OCI-LY3 (cell line): ENCODE data around the gene FBXW9.

Source experiments
- EZH2phosphoT487 ChIP-seq: fragments of 200-600 bp; shearing (Covaris generic); IDR thresholded peaks from 2 replicates; pipeline ENCODE4 v1.6.1; 2018; ENCODE audit warnings: antibody characterized with exemption, mixed run types, low read depth
- TF ChIP-seq, protein P1 (sequence below): fragments of 200-600, 300-600 bp; sonication (generic); IDR thresholded peaks from 2 replicates; pipeline ENCODE4 v1.5.1; 2014; ENCODE audit warnings: antibody characterized with exemption, low read length, low read depth

DNA sequence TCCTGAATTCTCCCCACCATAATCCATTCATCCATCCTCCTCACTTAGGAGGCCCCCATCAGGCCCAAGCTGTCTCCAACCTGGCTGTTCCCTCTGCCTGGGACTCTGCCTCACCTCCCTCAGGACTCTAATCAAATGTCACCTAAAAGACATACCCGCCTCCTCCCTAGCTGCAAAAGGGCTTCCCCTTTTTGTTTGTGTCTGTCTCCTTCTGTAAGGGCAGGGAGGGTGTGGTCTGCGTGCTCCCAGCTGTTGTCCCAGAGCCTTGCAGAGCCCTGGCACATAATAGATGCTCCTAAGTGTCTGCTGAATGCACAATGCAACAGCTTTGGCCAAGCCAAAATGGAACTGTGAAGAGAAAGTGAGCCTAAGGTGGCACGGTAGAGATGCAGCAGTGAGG lies 33.6 kb upstream of the FBXW9 start:
- TF ChIP-seq, protein P1, sequence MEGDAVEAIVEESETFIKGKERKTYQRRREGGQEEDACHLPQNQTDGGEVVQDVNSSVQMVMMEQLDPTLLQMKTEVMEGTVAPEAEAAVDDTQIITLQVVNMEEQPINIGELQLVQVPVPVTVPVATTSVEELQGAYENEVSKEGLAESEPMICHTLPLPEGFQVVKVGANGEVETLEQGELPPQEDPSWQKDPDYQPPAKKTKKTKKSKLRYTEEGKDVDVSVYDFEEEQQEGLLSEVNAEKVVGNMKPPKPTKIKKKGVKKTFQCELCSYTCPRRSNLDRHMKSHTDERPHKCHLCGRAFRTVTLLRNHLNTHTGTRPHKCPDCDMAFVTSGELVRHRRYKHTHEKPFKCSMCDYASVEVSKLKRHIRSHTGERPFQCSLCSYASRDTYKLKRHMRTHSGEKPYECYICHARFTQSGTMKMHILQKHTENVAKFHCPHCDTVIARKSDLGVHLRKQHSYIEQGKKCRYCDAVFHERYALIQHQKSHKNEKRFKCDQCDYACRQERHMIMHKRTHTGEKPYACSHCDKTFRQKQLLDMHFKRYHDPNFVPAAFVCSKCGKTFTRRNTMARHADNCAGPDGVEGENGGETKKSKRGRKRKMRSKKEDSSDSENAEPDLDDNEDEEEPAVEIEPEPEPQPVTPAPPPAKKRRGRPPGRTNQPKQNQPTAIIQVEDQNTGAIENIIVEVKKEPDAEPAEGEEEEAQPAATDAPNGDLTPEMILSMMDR = no peak
- TF ChIP-seq EZH2phosphoT487 = no peak
